Lung (tissue), 12 donors: Measurements from ENCODE around the gene EIF6. TPM values are rescaled to one million over a fixed set of nuclear protein-coding genes. Genes with fewer than 3 reads are reported as not detected.
"Not testable (repeated sequence)": the region's sequence is repeated elsewhere in the genome, so short reads cannot be mapped to it uniquely, and the experiment has no call there.

Experiments used
- ATAC-seq: fragments of 200-7000 bp; cut with Tn5 transposase; one replicate; pipeline ENCODE4 v1.9.1; 2020; ENCODE audit warnings: moderate number of reproducible peaks; ENCODE audit not compliant: insufficient read depth, low FRiP score
- DNase-seq, 3 donors: peaks; one replicate each; pipeline ENCODE4 v3.0.0-alpha.2; 2013 to 2017
- H3K27ac ChIP-seq, 2 donors: one replicate each; pipeline ENCODE4 v1.5.1; 2013; ENCODE audit warnings: mild to moderate bottlenecking in 2 of 2, moderate library complexity in 2 of 2, control low read depth in 1 of 2, inconsistent platforms in 1 of 2, low read depth in 1 of 2, low read length in 1 of 2
- H3K27me3 ChIP-seq, 3 donors: one replicate each; pipeline ENCODE4 v1.5.1; 2013; ENCODE audit warnings: low read length in 2 of 3; ENCODE audit not compliant: control insufficient read depth in 3 of 3, insufficient read depth in 3 of 3
- H3K36me3 ChIP-seq, 4 donors: one replicate each; pipeline ENCODE4 v1.5.1; 2013; ENCODE audit warnings: low read length in 4 of 4, mild to moderate bottlenecking in 1 of 4, moderate library complexity in 1 of 4; ENCODE audit not compliant: control insufficient read depth in 4 of 4, insufficient read depth in 4 of 4
- H3K4me1 ChIP-seq, 5 donors: one replicate each; pipeline ENCODE4 v1.5.1; 2013; ENCODE audit warnings: low read length in 5 of 5, mild to moderate bottlenecking in 2 of 5, moderate library complexity in 1 of 5; ENCODE audit not compliant: control insufficient read depth in 5 of 5, insufficient read depth in 5 of 5
- H3K4me3 ChIP-seq: one replicate; pipeline ENCODE4 v1.5.1; 2013; ENCODE audit warnings: mild to moderate bottlenecking, control low read depth, moderate library complexity
- H3K9ac ChIP-seq, 2 donors: one replicate each; pipeline ENCODE4 v1.5.1; 2013; ENCODE audit warnings: low read length in 2 of 2, control low read depth in 1 of 2; ENCODE audit not compliant: insufficient read depth in 1 of 2
- H3K9me3 ChIP-seq, 4 donors: one replicate each; pipeline ENCODE4 v1.5.1; 2013; ENCODE audit warnings: low read length in 3 of 4, mild to moderate bottlenecking in 1 of 4, moderate library complexity in 1 of 4; ENCODE audit not compliant: control insufficient read depth in 4 of 4, insufficient read depth in 3 of 4
- CTCF ChIP-seq: IDR thresholded peaks from 2 replicates; pipeline ENCODE4 v1.5.1; 2012; ENCODE audit warnings: mild to moderate bottlenecking; ENCODE audit errors: control extremely low read depth, extremely low read depth
- WGBS, 2 donors: extraction: QIAGEN DNeasy Blood & Tissue Kit; methylation state at CpG; one replicate each; pipeline ENCODE4 v1.1.7; 2013; 5-methylcytosine and 5-hydroxymethylcytosine counted together
- polyA plus RNA-seq, 2 donors: library from polyadenylated mRNA; stranded (reverse); fragments of 200-250 nt; gene quantifications; one replicate each; pipeline ENCODE4 v1.2.1, GENCODE V29; 2013
- total RNA-seq, 2 donors: library from RNA; depleted of rRNA in 1 of 2; stranded (reverse); fragments of >200 nt in 1 of 2; gene quantifications; one replicate each; pipeline ENCODE4 v1.2.1, GENCODE V29; 2014 to 2021
- donor health status: control.
- donor health status: control.
- donor health status: Bipolar disorder and iron deficiency.
- donor health status: healthy.
- donor health status: DM: yes; HTN: yes; CAD: no.

Gene EIF6
- total and polyA plus RNA-seq, 4 donors: 47.8 to 191 (median 118) TPM

DNA sequence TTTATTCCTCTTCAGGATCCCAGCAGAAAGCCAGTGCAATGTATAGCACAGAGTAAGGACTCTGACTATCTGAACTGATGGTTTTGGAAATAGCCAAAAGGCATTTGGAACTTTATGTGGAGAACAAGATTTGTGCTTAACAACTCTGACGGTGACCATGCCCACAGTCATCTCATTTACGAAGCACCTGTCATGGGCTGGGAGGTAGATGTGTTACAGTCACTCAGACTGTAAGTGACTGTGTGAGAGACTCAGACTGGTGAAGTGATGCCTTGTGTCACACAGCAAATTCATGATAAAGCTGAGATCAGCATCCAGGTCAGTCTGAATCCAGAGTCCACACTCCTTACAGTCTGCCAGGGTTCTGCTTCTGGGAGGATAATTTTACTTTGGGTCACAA is 31.5 kb upstream of the EIF6 start:
- no peak for TF ChIP-seq CTCF
- H3K9ac ChIP-seq: no peak overlapping the region
- DNase-seq: no peak
- peaks cover 0 to 3% (median 1%) of the 10 kb centered on the region in 4 donors for H3K36me3 ChIP-seq
- peaks cover 0 to 15% (median 8%) of the 10 kb centered on the region in 5 donors for H3K4me1 ChIP-seq
- 94 to 95% methylated on average over 2 of the region's 2 CpGs for WGBS, 2 donors
- H3K27me3 ChIP-seq: no peaks in the 10 kb centered on the region
- no peaks in the 10 kb centered on the region for H3K9me3 ChIP-seq
- H3K4me3 ChIP-seq: no peak overlapping the region
- no peak overlapping the region for H3K27ac ChIP-seq
- no peak for ATAC-seq

DNA sequence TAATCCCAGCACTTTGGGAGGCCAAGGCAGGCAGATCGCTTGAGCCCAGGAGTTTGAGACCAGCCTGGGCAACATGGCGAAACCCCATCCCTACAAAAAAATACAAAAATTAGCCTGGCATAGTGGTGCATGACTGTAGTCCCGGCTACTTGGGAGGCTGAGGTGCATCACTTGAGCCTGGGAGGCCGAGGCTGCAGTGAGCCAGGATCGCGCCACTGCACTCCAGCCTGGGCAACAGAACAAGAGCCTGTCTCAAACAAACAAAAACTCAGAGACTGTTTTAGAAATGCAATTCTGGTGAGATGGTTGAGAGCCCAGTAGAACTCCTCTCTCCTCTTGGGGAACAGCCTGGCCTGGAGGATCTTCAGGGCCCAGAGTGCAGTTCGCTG is 31.1 kb upstream of the EIF6 start:
- 89 to 91% methylated on average over 7 of the region's 7 CpGs for WGBS, 2 donors
- not testable (repeated sequence) for DNase-seq, H3K4me3 ChIP-seq, ATAC-seq, H3K36me3 ChIP-seq, H3K27ac ChIP-seq, H3K9ac ChIP-seq, H3K9me3 ChIP-seq, H3K27me3 ChIP-seq
- peaks cover 0 to 15% (median 8%) of the 10 kb centered on the region in 5 donors for H3K4me1 ChIP-seq

GRCh38 chr20:35314816-35315631 is 30.5 kb upstream of the EIF6 start:
- H3K9ac ChIP-seq: no peak overlapping the region
- TF ChIP-seq CTCF: no peak
- peaks cover 0 to 11% (median 6%) of the 10 kb centered on the region in 5 donors for H3K4me1 ChIP-seq
- H3K4me3 ChIP-seq: no peak overlapping the region
- DNase-seq (peak in 1 of 3 donors; percentile 31), ATAC-seq (no peak)
- no peak overlapping the region for H3K27ac ChIP-seq
- H3K9me3 ChIP-seq: no peaks in the 10 kb centered on the region
- 56 to 68% methylated on average over 3 of the region's 3 CpGs for WGBS, 2 donors
- H3K27me3 ChIP-seq: no peaks in the 10 kb centered on the region
- peaks cover 0 to 3% (median 1%) of the 10 kb centered on the region in 4 donors for H3K36me3 ChIP-seq

GRCh38 chr20:35312318-35312717 is 27.7 kb upstream of the EIF6 start:
- ATAC-seq (no peak), DNase-seq (no peak)
- Histone ChIP-seq H3K36me3 (peaks cover 0 to 3% (median 1%) of the 10 kb centered on the region in 4 donors), H3K4me3 (no peak overlapping the region), H3K27me3 (no peaks in the 10 kb centered on the region), H3K9me3 (no peaks in the 10 kb centered on the region), H3K9ac (no peak overlapping the region), H3K4me1 (peaks cover 0 to 6% (median 0%) of the 10 kb centered on the region in 5 donors), H3K27ac (no peak overlapping the region)
- TF ChIP-seq CTCF: no peak
- WGBS, 2 donors: 40 to 75% methylated on average over 1 of the region's 1 CpG
